GM18867 (cell line): ENCODE data around the gene NRG2.

Experiments
- ATAC-seq: cut with Tn5 transposase; IDR thresholded peaks from one replicate; pipeline ENCODE4 v1.9.1; 2021; ENCODE audit warnings: mild to moderate bottlenecking, moderate library complexity; ENCODE audit not compliant: unreplicated experiment

NRG2 gene

GRCh38 chr5:139863855-139864558 is 179.1 kb downstream of the NRG2 start:
- peak; percentile 72 for ATAC-seq

DNA sequence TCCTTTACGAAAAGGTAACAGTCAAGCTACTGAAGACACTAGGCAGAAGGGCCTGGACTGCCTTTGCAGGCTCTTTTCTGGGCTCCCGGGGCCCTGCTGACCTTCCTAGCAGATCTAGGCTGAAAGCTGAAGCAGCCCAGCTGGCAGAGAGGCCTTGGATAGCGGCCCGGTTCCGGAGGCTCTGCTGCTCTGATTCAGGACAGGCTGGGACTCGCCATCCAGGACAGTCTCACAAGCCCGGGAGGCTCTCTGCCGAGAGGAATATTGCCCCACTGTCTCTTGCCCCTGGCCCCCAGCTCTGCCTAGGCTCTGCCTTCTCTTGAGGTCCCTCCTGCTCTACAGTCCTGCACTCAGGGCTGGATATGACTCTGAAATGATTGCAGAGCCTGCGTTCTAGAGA is 179.7 kb downstream of the NRG2 start:
- ATAC-seq: no peak

DNA sequence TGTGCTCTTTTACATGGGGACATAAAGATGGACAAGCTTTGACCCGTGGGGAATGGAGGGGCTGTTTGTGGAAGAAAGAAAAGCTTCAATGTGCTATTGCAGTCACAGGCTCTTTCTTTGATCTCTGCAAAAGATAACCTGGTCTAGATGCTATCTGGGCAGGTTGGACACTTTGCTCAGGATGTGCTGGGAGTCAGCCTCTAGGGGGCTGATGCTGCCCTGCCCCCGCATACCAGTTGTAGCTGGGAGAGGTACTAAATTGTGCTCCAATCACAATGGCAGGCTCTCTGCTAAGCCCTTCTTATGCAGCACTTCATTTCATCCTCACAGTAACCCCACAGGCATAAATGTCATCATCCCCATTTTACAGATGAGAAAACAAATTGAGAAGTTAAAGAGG is 180.3 kb downstream of the NRG2 start:
- ATAC-seq: no peak

DNA sequence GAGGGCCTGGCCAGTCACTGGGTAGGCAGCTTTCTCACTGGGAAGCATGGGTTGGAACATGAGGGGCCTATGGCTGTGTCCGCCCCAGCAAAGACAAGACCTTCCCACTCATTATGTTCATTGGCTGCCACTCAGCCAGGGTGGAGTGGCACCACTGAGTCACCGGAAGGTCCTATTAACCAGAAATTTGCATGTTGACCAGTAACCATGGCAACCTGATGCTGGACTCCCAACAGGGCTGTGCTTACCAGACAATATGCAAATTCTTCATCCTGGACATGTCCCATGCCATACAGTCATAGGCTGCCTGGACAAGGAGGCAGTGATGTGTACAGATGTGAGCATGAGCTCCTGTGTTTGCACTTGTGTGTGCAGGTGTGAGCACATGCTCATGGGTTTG is 180.8 kb downstream of the NRG2 start:
- ATAC-seq: no peak

GRCh38 chr5:139861889-139862207 is 181.3 kb downstream of the NRG2 start:
- no peak for ATAC-seq

GRCh38 chr5:139861021-139861888 is 181.8 kb downstream of the NRG2 start:
- no peak for ATAC-seq

- ATAC-seq: no peak
Observed at GRCh38 chr5:139859013-139859412, 184.1 kb downstream of the NRG2 start.

GRCh38 chr5:139856714-139857113 is 186.4 kb downstream of the NRG2 start:
- no peak for ATAC-seq

- ATAC-seq: no peak
Observed at GRCh38 chr5:139855946-139856540, 187.1 kb downstream of the NRG2 start.

DNA sequence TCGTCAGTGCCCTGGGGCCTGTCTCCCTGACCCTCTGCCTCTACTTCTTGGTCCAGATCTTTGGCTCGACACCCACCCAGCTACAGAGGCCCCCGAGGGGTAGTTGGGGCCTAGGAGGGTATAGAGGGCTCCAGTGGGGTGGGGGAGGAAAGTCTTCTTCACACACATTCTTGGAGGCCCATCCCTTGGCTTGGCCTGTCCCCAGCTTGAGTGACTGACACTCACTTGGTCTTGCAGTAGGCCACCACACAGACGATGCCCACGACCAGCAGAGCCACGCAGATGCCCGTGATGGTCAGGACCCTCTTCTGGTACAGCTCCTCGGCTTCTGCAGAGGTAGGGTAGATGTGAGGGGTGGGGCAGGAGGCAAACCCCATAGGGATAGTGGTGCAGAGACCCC is 187.6 kb downstream of the NRG2 start:
- no peak for ATAC-seq

GRCh38 chr5:139854953-139855352 is 188.1 kb downstream of the NRG2 start:
- no peak for ATAC-seq

DNA sequence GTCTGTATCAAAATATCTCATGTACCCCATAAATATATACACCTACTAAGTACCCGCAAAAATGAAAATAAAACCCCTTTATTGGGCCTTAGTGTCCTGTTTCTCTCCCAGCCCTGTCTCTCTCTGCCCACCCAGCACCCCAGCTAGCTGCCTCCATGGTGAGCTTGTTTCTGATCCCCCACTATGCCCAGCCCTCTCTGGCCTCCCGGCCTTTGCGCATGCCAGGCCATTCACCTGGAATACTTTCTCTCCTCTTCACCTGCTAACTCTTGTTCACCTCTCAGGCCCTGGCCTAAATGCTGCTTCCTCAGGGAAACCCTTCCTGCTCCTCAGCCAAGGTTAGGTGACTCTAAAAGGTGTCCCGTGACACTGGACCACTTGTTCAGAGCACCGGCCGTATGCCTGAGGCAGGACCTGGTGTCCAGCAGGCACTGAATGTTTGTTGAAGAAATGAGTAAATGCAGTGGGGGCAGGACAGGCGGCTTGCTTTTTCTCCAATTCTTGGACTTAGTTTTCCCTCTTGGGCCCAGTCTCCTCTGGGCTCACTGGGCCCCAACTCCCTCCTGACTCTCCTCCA is 189.0 kb downstream of the NRG2 start:
- no peak for ATAC-seq

DNA sequence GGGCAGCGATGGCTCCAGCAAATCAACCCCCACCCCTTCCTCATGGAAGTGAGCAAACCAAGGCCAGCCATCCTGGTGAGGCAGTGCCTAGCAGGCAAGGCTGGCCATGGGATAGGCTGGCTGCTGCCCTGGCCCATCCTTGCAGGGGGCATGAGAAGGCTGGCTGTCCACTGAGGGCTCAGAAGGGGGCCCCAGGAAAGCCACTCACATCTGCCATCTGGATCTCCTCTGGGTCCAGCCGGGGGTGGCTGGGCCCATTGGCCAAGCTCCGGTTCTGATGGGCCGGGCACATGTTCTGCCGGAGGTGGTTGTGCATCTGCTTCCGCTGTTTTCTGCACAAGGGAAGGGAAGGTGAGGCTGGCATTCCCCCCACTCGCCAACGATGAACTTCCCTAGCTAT is 190.4 kb downstream of the NRG2 start:
- no peak for ATAC-seq

- ATAC-seq: no peak
Observed at GRCh38 chr5:139851558-139851957, 191.5 kb downstream of the NRG2 start.

DNA sequence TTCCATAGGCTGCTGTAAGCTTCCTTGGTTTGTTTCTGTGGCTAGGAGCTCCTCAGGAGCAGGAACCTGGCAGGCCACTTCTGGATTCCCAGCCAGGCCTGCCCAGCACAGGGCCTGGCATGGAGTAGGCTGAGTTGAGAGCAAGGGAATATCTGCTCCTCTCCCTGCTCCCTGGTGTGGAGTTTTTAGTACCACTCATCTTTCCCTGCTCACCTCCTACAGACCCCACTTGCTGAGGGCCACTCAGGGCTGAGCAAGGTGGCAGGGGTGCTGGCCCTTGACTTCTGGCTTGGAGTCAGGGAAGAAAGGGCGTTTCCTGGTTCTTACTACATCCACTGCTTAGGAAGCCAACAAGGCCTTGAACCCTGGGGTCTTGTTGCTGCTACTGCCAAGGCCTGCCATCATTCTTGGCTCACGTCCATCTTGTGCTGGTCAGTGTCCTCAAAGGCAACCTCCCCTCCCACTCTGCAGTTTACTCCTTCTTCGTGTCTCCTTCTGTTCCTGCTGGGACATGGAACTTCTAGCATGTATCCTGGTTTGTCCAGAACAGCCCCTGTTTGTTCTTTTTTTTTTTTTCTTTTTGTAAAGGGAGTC is 192.6 kb downstream of the NRG2 start:
- no peak for ATAC-seq

- ATAC-seq: no peak
Observed at GRCh38 chr5:139849942-139850341, 193.2 kb downstream of the NRG2 start.

DNA sequence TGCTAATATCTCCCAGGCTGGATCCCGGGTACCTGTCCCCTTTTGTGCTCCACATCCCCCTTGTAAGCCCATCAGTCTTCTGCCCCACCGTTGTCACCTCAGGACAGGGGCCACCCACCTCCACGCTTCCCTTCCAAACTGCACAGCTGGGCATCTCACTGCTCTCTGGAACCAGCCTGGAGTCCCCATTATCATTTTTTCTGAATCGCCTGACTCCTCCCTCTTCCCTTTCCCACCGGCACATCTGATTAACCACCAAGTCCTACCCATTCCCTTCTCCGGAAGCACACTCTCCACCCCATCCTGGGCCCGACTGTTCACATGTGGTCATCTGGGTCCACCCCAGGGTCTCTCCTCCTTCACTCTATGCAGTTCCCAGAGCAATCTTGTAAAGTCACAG is 193.6 kb downstream of the NRG2 start:
- no peak for ATAC-seq

- ATAC-seq: peak; percentile 24
Observed at GRCh38 chr5:139848508-139849100, 194.5 kb downstream of the NRG2 start.

GRCh38 chr5:139847790-139848507 is 195.2 kb downstream of the NRG2 start:
- ATAC-seq: peak; percentile 67

- ATAC-seq: no peak
Observed at GRCh38 chr5:139847091-139847490, 196.0 kb downstream of the NRG2 start.
